ENCODE measurements around the gene PALD1.

Gene PALD1

GRCh38 chr10:70592746-70593512 lies 114.4 kb downstream of the PALD1 start:
- TF ChIP-seq CREB1 (IDR thresholded peaks at IDR 0.05; ENCODE audit: low read depth): no peak
- TF ChIP-seq CEBPB (IDR thresholded peaks at IDR 0.05): no peak
- TF ChIP-seq, protein P1, sequence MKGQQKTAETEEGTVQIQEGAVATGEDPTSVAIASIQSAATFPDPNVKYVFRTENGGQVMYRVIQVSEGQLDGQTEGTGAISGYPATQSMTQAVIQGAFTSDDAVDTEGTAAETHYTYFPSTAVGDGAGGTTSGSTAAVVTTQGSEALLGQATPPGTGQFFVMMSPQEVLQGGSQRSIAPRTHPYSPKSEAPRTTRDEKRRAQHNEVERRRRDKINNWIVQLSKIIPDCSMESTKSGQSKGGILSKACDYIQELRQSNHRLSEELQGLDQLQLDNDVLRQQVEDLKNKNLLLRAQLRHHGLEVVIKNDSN (IDR thresholded peaks at IDR 0.05): no peak
- no peak for TF ChIP-seq RAD21 (IDR thresholded peaks at IDR 0.05; ENCODE audit: low read depth)
- TF ChIP-seq TAF1 (IDR thresholded peaks at IDR 0.05; ENCODE audit: low read depth): no peak
- TF ChIP-seq TCF12 (IDR thresholded peaks at IDR 0.05; ENCODE audit: low read depth): no peak
- TF ChIP-seq ZBTB7A (IDR thresholded peaks at IDR 0.05; ENCODE audit: low read depth): no peak
- TF ChIP-seq, protein P2, sequence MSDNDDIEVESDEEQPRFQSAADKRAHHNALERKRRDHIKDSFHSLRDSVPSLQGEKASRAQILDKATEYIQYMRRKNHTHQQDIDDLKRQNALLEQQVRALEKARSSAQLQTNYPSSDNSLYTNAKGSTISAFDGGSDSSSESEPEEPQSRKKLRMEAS (IDR thresholded peaks at IDR 0.05): no peak
- no peak for TF ChIP-seq EGR1 (IDR thresholded peaks at IDR 0.05)
- no peak for TF ChIP-seq REST (IDR thresholded peaks at IDR 0.05; ENCODE audit: low read depth)
- TF ChIP-seq EP300 (IDR thresholded peaks at IDR 0.05; ENCODE audit: borderline replicate concordance): no peak
- TF ChIP-seq FOXM1 (IDR thresholded peaks at IDR 0.05; ENCODE audit: borderline replicate concordance, low read depth): no peak
- TF ChIP-seq NFIC (IDR thresholded peaks at IDR 0.05): no peak
- no peak for TF ChIP-seq TEAD4 (IDR thresholded peaks at IDR 0.05)
- TF ChIP-seq YY1 (IDR thresholded peaks at IDR 0.05; ENCODE audit: low read depth): no peak

GRCh38 chr10:70593513-70593890 lies 114.9 kb downstream of the PALD1 start:
- TF ChIP-seq TAF1 (IDR thresholded peaks at IDR 0.05; ENCODE audit: low read depth) (no peak), CEBPB (IDR thresholded peaks at IDR 0.05) (no peak), RAD21 (IDR thresholded peaks at IDR 0.05; ENCODE audit: low read depth) (no peak), YY1 (IDR thresholded peaks at IDR 0.05; ENCODE audit: low read depth) (no peak), EP300 (IDR thresholded peaks at IDR 0.05; ENCODE audit: borderline replicate concordance) (no peak), NFIC (IDR thresholded peaks at IDR 0.05) (no peak)

DNA sequence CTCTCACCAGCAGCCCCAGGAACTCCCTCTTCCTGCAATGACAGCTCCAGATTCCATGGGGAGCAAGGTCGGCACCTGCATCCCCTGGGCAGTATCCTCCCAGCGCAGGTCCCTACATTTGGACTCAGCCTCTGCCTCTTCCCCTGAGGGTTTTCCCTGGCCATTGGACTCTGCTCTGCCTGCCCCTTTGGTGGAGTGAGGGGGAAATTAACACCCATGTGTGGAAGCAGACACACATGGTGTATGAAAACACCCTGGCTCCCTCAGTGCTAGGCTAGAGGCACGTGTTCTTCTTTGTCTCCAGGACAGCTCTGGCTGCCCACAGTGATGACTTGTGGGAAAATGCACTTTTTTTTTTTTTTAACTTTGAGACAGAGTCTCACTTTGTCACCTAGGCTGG lies 115.6 kb downstream of the PALD1 start:
- TF ChIP-seq, protein P1 (IDR thresholded peaks at IDR 0.05): no peak
- TF ChIP-seq, protein P2 (IDR thresholded peaks at IDR 0.05): no peak
- TF ChIP-seq TAF1 (IDR thresholded peaks at IDR 0.05; ENCODE audit: low read depth) (no peak), FOXM1 (IDR thresholded peaks at IDR 0.05; ENCODE audit: borderline replicate concordance, low read depth) (no peak), EP300 (IDR thresholded peaks at IDR 0.05; ENCODE audit: borderline replicate concordance) (no peak), CEBPB (IDR thresholded peaks at IDR 0.05) (no peak), NFIC (IDR thresholded peaks at IDR 0.05) (no peak), RAD21 (IDR thresholded peaks at IDR 0.05; ENCODE audit: low read depth) (no peak), EGR1 (IDR thresholded peaks at IDR 0.05) (no peak), CREB1 (IDR thresholded peaks at IDR 0.05; ENCODE audit: low read depth) (no peak), ZBTB7A (IDR thresholded peaks at IDR 0.05; ENCODE audit: low read depth) (no peak), TCF12 (IDR thresholded peaks at IDR 0.05; ENCODE audit: low read depth) (no peak), TEAD4 (IDR thresholded peaks at IDR 0.05) (no peak)

GRCh38 chr10:70595566-70596016 lies 117.0 kb downstream of the PALD1 start:
- TF ChIP-seq REST (IDR thresholded peaks at IDR 0.05; ENCODE audit: low read depth) (no peak), EGR1 (IDR thresholded peaks at IDR 0.05) (no peak), NFIC (IDR thresholded peaks at IDR 0.05) (no peak), TAF1 (IDR thresholded peaks at IDR 0.05; ENCODE audit: low read depth) (no peak), RAD21 (IDR thresholded peaks at IDR 0.05; ENCODE audit: low read depth) (no peak), ZBTB7A (IDR thresholded peaks at IDR 0.05; ENCODE audit: low read depth) (no peak), EP300 (IDR thresholded peaks at IDR 0.05; ENCODE audit: borderline replicate concordance) (no peak), TEAD4 (IDR thresholded peaks at IDR 0.05) (no peak), YY1 (IDR thresholded peaks at IDR 0.05; ENCODE audit: low read depth) (no peak), CREB1 (IDR thresholded peaks at IDR 0.05; ENCODE audit: low read depth) (no peak), FOXM1 (IDR thresholded peaks at IDR 0.05; ENCODE audit: borderline replicate concordance, low read depth) (no peak), TCF12 (IDR thresholded peaks at IDR 0.05; ENCODE audit: low read depth) (no peak), CEBPB (IDR thresholded peaks at IDR 0.05) (no peak)
- TF ChIP-seq, protein P1 (IDR thresholded peaks at IDR 0.05): no peak
- TF ChIP-seq, protein P2 (IDR thresholded peaks at IDR 0.05): no peak

All from Ishikawa (cell line).